HCT116 (cell line): ENCODE data around the gene SEMA6A. TPM values are rescaled to one million over a fixed set of nuclear protein-coding genes. Genes with fewer than 3 reads are reported as not detected.

Source experiments
- ATAC-seq: fragments of 200-7000 bp; cut with Tn5 transposase; 2 replicates; pipeline ENCODE4 v1.9.1; 2020; ENCODE audit warnings: mild to moderate bottlenecking, moderate library complexity
- BruUV-seq: library from RNA; stranded (reverse); fragments of 400-500 nt; replicated peaks from 2 replicates; lab custom pipeline; 2021; lab: Mats Ljungman, UMichigan
- CTCF ChIA-PET: fragments of 300-600 bp; sonication (Branson Sonifier 250); formaldehyde crosslinking; loops from one replicate; lab custom pipeline; 2021; ENCODE audit warnings: antibody characterized with exemption; lab: Charles Lee
- POLR2A ChIA-PET: fragments of 300-600, 350-600 bp; sonication (Branson Sonifier 250); formaldehyde crosslinking; loops from one replicate; lab custom pipeline; 2021; ENCODE audit warnings: antibody characterized with exemption; lab: Charles Lee
- RAD21 ChIA-PET, 2 experiments: fragments of 300-600 bp; sonication (Branson Sonifier 250); formaldehyde crosslinking; loops; one replicate each; lab custom pipeline; 2023; ENCODE audit warnings: low total read pairs in 2 of 2; ENCODE audit not compliant: uncharacterized antibody in 2 of 2, unreplicated experiment in 2 of 2, low non-redundant PET in 1 of 2; lab: Charles Lee
- DNase-seq: peaks from one replicate; pipeline ENCODE4 v3.0.0-alpha.2; 2010; ENCODE audit warnings: low read depth, low spot score
- H2AFZ ChIP-seq: fragments of 200-600 bp; shearing (Covaris generic), sonication (generic); 2 replicates; pipeline ENCODE4 v1.6.1; 2017; ENCODE audit warnings: low read depth, mixed run types, mixed read lengths, antibody characterized with exemption, low read length; ENCODE audit not compliant: poor library complexity, severe bottlenecking
- H3K27ac ChIP-seq: 2 replicates; pipeline ENCODE4 v1.5.1; 2012; ENCODE audit warnings: low read depth, low read length
- H3K27me3 ChIP-seq: fragments of 200-600 bp; sonication (generic); 2 replicates; pipeline ENCODE4 v1.6.1; 2016; ENCODE audit warnings: mixed run types, low read length, mixed read lengths; ENCODE audit not compliant: insufficient read depth
- H3K36me3 ChIP-seq, 2 experiments: fragments of 200-500 bp in 1 of 2; fragments of 200-600 bp in 1 of 2; sonication (Bioruptor generic) in 1 of 2; sonication (generic) in 1 of 2; 2 replicates each; pipeline versions ENCODE4 v1.5.1 to v1.6.1; 2014 to 2016; ENCODE audit warnings: low read length in 2 of 2, inconsistent platforms in 1 of 2, mixed read lengths in 1 of 2, mixed run types in 1 of 2; ENCODE audit not compliant: insufficient read depth in 2 of 2, control insufficient read depth in 1 of 2
- H3K4me1 ChIP-seq, 2 experiments: fragments of 200-600 bp in 1 of 2; sonication (generic) in 1 of 2; 2 replicates each; pipeline versions ENCODE4 v1.5.1 to v1.6.1; 2012 to 2017; ENCODE audit warnings: low read length in 2 of 2, inconsistent platforms in 1 of 2, mild to moderate bottlenecking in 1 of 2, mixed read lengths in 1 of 2, mixed run types in 1 of 2, moderate library complexity in 1 of 2; ENCODE audit not compliant: insufficient read depth in 2 of 2, control insufficient read depth in 1 of 2
- H3K4me2 ChIP-seq: fragments of 200-600 bp; sonication (generic); 2 replicates; pipeline ENCODE4 v1.6.1; 2017; ENCODE audit warnings: mixed run types, low read length, mixed read lengths
- H3K4me3 ChIP-seq, 2 experiments: fragments of 200-600 bp in 1 of 2; sonication (generic) in 1 of 2; replicated peaks in 1 of 2; 2 replicates each; pipeline ENCODE4 v1.5.1; 2011 to 2016; ENCODE audit warnings: low read length in 2 of 2, control low read depth in 1 of 2, low read depth in 1 of 2, mild to moderate bottlenecking in 1 of 2, mixed read lengths in 1 of 2, mixed run types in 1 of 2
- H3K79me2 ChIP-seq: fragments of 200-600 bp; sonication (generic); 2 replicates; pipeline ENCODE4 v1.6.1; 2017; ENCODE audit warnings: mild to moderate bottlenecking, mixed run types, low read length, moderate library complexity, mixed read lengths; ENCODE audit not compliant: insufficient read depth
- H3K9ac ChIP-seq: fragments of 200-600 bp; sonication (generic); 2 replicates; pipeline ENCODE4 v1.6.1; 2016; ENCODE audit warnings: low read length, mixed read lengths
- H3K9me2 ChIP-seq: fragments of 200-600 bp; sonication (generic), shearing (Covaris generic); 2 replicates; pipeline ENCODE4 v1.6.1; 2017; ENCODE audit warnings: mixed run types, mild to moderate bottlenecking, moderate library complexity; ENCODE audit not compliant: insufficient read depth
- H3K9me3 ChIP-seq, 2 experiments: fragments of 200-500 bp in 1 of 2; fragments of 200-600 bp in 1 of 2; sonication (Bioruptor generic) in 1 of 2; sonication (generic) in 1 of 2; 2 replicates each; pipeline ENCODE4 v1.6.1; 2014 to 2017; ENCODE audit warnings: low read length in 2 of 2, mixed read lengths in 2 of 2, inconsistent platforms in 1 of 2, low read depth in 1 of 2, mild to moderate bottlenecking in 1 of 2, mixed run types in 1 of 2, moderate library complexity in 1 of 2; ENCODE audit not compliant: control insufficient read depth in 1 of 2, insufficient read depth in 1 of 2
- H4K20me1 ChIP-seq: fragments of 200-600 bp; sonication (generic), shearing (Covaris generic); 2 replicates; pipeline ENCODE4 v1.6.1; 2017; ENCODE audit warnings: mixed run types, mild to moderate bottlenecking, moderate library complexity; ENCODE audit not compliant: insufficient read depth
- CBX3 ChIP-seq: IDR thresholded peaks from 2 replicates; pipeline ENCODE4 v1.6.1; 2012; ENCODE audit warnings: low read depth
- CEBPB ChIP-seq: IDR thresholded peaks from 2 replicates; pipeline ENCODE4 v1.6.1; 2012; ENCODE audit warnings: low read depth
- CTCF ChIP-seq, 3 experiments: fragments of 200-600 bp in 1 of 3; sonication (generic) in 1 of 3; IDR thresholded peaks in 2 of 3; conservative IDR thresholded peaks in 1 of 3; 2 replicates each; pipeline ENCODE4 v1.5.1; 2012 to 2017; ENCODE audit warnings: low read depth in 2 of 3, low read length in 2 of 3, antibody characterized with exemption in 1 of 3, borderline replicate concordance in 1 of 3, control low read depth in 1 of 3, mild to moderate bottlenecking in 1 of 3, mixed read lengths in 1 of 3, mixed run types in 1 of 3, moderate library complexity in 1 of 3; ENCODE audit not compliant: insufficient read depth in 1 of 3
- EGR1 ChIP-seq: IDR thresholded peaks from 2 replicates; pipeline ENCODE4 v1.6.1; 2012; ENCODE audit warnings: low read depth
- EZH2 ChIP-seq: fragments of 200-600 bp; sonication (generic); IDR thresholded peaks from 2 replicates; pipeline ENCODE4 v1.6.1; 2017; ENCODE audit warnings: antibody characterized with exemption, mixed run types
- JUND ChIP-seq: IDR thresholded peaks from 2 replicates; pipeline ENCODE4 v1.6.1; 2012
- POLR2A ChIP-seq: IDR thresholded peaks from 2 replicates; pipeline ENCODE4 v1.7.0; 2011; ENCODE audit warnings: borderline replicate concordance; ENCODE audit not compliant: insufficient read depth, insufficient read length; ENCODE audit errors: extremely low read depth
- POLR2AphosphoS5 ChIP-seq: IDR thresholded peaks from 2 replicates; pipeline ENCODE4 v1.6.1; 2011; ENCODE audit warnings: mild to moderate bottlenecking, low read depth, low read length, moderate library complexity
- SIN3A ChIP-seq: IDR thresholded peaks from 2 replicates; pipeline ENCODE4 v1.6.1; 2012; ENCODE audit warnings: low read depth
- SP1 ChIP-seq: IDR thresholded peaks from 2 replicates; pipeline ENCODE4 v1.6.1; 2012; ENCODE audit warnings: low read depth
- TCF7L2 ChIP-seq: IDR thresholded peaks from 2 replicates; pipeline ENCODE4 v1.7.0; 2011; ENCODE audit warnings: borderline replicate concordance, inconsistent platforms; ENCODE audit not compliant: insufficient read depth, insufficient read length; ENCODE audit errors: extremely low read depth
- YY1 ChIP-seq: IDR thresholded peaks from 2 replicates; pipeline ENCODE4 v1.6.1; 2011; ENCODE audit warnings: low read length, low read depth, moderate library complexity, mild to moderate bottlenecking; ENCODE audit not compliant: insufficient replicate concordance; ENCODE audit errors: extremely low read depth
- ZBTB33 ChIP-seq: IDR thresholded peaks from 2 replicates; pipeline ENCODE4 v1.6.1; 2011; ENCODE audit warnings: mild to moderate bottlenecking, low read length, moderate library complexity; ENCODE audit not compliant: insufficient replicate concordance; ENCODE audit errors: extremely low read depth
- ZFX ChIP-seq: fragments of 450-650 bp; IDR thresholded peaks from 2 replicates; pipeline ENCODE4 v1.6.1; 2017
- intact Hi-C: fragments of 100-400 bp; cut with micrococcal nuclease; formaldehyde crosslinking; loops from 2 replicates; pipeline ENCODE4 v1.10.0; 2022
- total RNA-seq: library from RNA; stranded (reverse); gene quantifications from one replicate; pipeline ENCODE4 v1.2.1, GENCODE V29; 2021; ENCODE audit not compliant: unreplicated experiment
- TF ChIP-seq, protein P1 (sequence below): IDR thresholded peaks from 2 replicates; pipeline ENCODE4 v1.6.1; 2012
- TF ChIP-seq, protein P2 (sequence below): IDR thresholded peaks from 2 replicates; pipeline ENCODE4 v1.6.1; 2012; ENCODE audit warnings: low read depth
- TF ChIP-seq, protein P3 (sequence below): IDR thresholded peaks from 2 replicates; pipeline ENCODE4 v1.6.1; 2012

SEMA6A gene
- total RNA-seq, 1 experiment from 2014 or later: 6.7 TPM

DNA sequence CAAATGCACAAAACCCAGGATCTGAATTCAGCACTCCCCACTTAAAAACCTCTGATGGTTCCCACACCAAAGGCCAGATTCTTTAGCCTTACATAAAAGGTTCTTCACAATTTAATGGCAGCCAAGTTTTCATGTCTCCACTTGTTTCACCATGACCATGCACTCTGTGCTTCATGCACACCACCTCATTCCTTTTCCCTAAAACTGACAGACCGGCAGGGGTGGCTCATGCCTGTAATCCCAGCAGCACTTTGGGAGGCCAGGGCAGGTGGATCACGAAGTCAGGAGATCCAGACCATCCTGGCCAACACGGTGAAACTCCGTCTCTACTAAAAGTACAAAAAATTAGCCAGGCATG is 150.4 kb downstream of the SEMA6A start:
- TF ChIP-seq CEBPB (no peak), ZFX (no peak), CTCF (IDR thresholded peaks at IDR 0.05 in 2 of 3, conservative IDR thresholded peaks at IDR 0.05 in 1 of 3; ENCODE audit: borderline replicate concordance in 1 of 3, insufficient read depth in 1 of 3, low read depth in 2 of 3, low read length in 2 of 3) (no peak), EZH2 (no peak), ZBTB33 (no peak), YY1 (no peak), SP1 (no peak), POLR2A (no peak), POLR2AphosphoS5 (no peak), SIN3A (no peak), CBX3 (no peak), TCF7L2 (no peak), EGR1 (no peak), JUND (no peak)
- TF ChIP-seq, protein P1, sequence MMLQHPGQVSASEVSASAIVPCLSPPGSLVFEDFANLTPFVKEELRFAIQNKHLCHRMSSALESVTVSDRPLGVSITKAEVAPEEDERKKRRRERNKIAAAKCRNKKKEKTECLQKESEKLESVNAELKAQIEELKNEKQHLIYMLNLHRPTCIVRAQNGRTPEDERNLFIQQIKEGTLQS: no peak
- TF ChIP-seq, protein P2, sequence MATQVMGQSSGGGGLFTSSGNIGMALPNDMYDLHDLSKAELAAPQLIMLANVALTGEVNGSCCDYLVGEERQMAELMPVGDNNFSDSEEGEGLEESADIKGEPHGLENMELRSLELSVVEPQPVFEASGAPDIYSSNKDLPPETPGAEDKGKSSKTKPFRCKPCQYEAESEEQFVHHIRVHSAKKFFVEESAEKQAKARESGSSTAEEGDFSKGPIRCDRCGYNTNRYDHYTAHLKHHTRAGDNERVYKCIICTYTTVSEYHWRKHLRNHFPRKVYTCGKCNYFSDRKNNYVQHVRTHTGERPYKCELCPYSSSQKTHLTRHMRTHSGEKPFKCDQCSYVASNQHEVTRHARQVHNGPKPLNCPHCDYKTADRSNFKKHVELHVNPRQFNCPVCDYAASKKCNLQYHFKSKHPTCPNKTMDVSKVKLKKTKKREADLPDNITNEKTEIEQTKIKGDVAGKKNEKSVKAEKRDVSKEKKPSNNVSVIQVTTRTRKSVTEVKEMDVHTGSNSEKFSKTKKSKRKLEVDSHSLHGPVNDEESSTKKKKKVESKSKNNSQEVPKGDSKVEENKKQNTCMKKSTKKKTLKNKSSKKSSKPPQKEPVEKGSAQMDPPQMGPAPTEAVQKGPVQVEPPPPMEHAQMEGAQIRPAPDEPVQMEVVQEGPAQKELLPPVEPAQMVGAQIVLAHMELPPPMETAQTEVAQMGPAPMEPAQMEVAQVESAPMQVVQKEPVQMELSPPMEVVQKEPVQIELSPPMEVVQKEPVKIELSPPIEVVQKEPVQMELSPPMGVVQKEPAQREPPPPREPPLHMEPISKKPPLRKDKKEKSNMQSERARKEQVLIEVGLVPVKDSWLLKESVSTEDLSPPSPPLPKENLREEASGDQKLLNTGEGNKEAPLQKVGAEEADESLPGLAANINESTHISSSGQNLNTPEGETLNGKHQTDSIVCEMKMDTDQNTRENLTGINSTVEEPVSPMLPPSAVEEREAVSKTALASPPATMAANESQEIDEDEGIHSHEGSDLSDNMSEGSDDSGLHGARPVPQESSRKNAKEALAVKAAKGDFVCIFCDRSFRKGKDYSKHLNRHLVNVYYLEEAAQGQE: no peak
- TF ChIP-seq, protein P3, sequence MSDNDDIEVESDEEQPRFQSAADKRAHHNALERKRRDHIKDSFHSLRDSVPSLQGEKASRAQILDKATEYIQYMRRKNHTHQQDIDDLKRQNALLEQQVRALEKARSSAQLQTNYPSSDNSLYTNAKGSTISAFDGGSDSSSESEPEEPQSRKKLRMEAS: no peak
- ChIA-PET RAD21 (no interaction called here), POLR2A (no interaction called here)

More for the DNA sequence above, 150.4 kb downstream of the SEMA6A start:
- CTCF ChIA-PET: no interaction called here
- no peaks in the 10 kb centered on the region for H3K4me1 ChIP-seq
- H3K9ac ChIP-seq: no peak overlapping the region
- no peak for ATAC-seq
- H4K20me1 ChIP-seq: no peaks in the 10 kb centered on the region
- no peak overlapping the region for H3K27ac ChIP-seq
- no peak overlapping the region for H2AFZ ChIP-seq
- no peaks in the 10 kb centered on the region for H3K9me2 ChIP-seq
- no peak for DNase-seq
- no peaks in the 10 kb centered on the region for H3K79me2 ChIP-seq
- no peak overlapping the region for H3K4me3 ChIP-seq
- BruUV-seq: no TSS peak
- no peaks in the 10 kb centered on the region for H3K9me3 ChIP-seq
- intact Hi-C loops: no loop called here
- H3K4me2 ChIP-seq: no peak overlapping the region
- H3K36me3 ChIP-seq: no peaks in the 10 kb centered on the region
- no peaks in the 10 kb centered on the region for H3K27me3 ChIP-seq
